Psoas muscle (tissue), 8 donors: ENCODE measurements around the gene TEKT4. TPM values are rescaled to one million over a fixed set of nuclear protein-coding genes. Genes with fewer than 3 reads are reported as not detected.

ENCODE experiments used
- ATAC-seq, 4 donors: fragments of 200-7000 bp; cut with Tn5 transposase; one replicate each; pipeline ENCODE4 v1.9.1; 2020; ENCODE audit warnings: moderate library complexity in 3 of 4, mild to moderate bottlenecking in 2 of 4
- DNase-seq, 2 donors: peaks; one replicate each; pipeline ENCODE4 v3.0.0-alpha.2; 2020
- H3K27ac ChIP-seq: fragments of 200-600 bp; one replicate; pipeline ENCODE4 v1.8.0; 2022
- H3K27me3 ChIP-seq, 3 donors: fragments of 200-600 bp in 1 of 3; one replicate each; pipeline versions ENCODE4 v1.6.1 to v1.8.0; 2013 to 2022; ENCODE audit warnings: low read length in 2 of 3, mild to moderate bottlenecking in 2 of 3, moderate library complexity in 1 of 3; ENCODE audit not compliant: insufficient read depth in 3 of 3
- H3K36me3 ChIP-seq, 2 donors: fragments of 200-600 bp in 1 of 2; one replicate each; pipeline versions ENCODE4 v1.6.1 to v1.8.0; 2013 to 2022; ENCODE audit warnings: low read depth in 1 of 2, mild to moderate bottlenecking in 1 of 2, moderate library complexity in 1 of 2; ENCODE audit not compliant: insufficient read depth in 1 of 2
- H3K4me1 ChIP-seq: fragments of 200-600 bp; one replicate; pipeline ENCODE4 v1.8.0; 2022
- H3K4me3 ChIP-seq: fragments of 200-600 bp; one replicate; pipeline ENCODE4 v1.8.0; 2022; ENCODE audit warnings: mild to moderate bottlenecking
- H3K9me3 ChIP-seq: fragments of 200-600 bp; one replicate; pipeline ENCODE4 v1.8.0; 2022
- WGBS, 3 donors: extraction: QIAGEN DNeasy Blood & Tissue Kit; methylation state at CpG; one replicate each; pipeline versions ENCODE4 v1.1.6 to v1.1.7; 2013; 5-methylcytosine and 5-hydroxymethylcytosine counted together
- intact Hi-C, 2 donors: fragments of 100-400 bp; cut with DNase I; formaldehyde crosslinking; loops; one replicate each; pipeline versions ENCODE4 v1.11.0 to v1.14.2; 2022
- polyA plus RNA-seq, 3 donors: library from polyadenylated mRNA; stranded (reverse); fragments of 200-250 nt; gene quantifications; one replicate each; pipeline ENCODE4 v1.2.3, GENCODE V29; 2013
- total RNA-seq, 4 donors: library from RNA; stranded (reverse); fragmentation: NEBNext Ultra II Directional in 2 of 4; extraction: Animal tissue kit (Norgen Biotek cat#: 25700) in 2 of 4; gene quantifications; one replicate each; pipeline versions ENCODE4 v1.2.1 to v1.2.4, GENCODE V29; 2021 to 2023
- TF ChIP-seq, protein P1 (sequence below): fragments of 200-600 bp; IDR thresholded peaks from one replicate; pipeline ENCODE4 v1.8.0; 2022; ENCODE audit warnings: antibody characterized with exemption
- donor health status: healthy with polysubstance abuse.
- donor health status: DM: no; HTN: no; CAD: no; lungs with moderate emphysema.
- donor health status: Bipolar disorder and iron deficiency.
- donor health status: healthy.
- donor health status: DM: yes; HTN: yes; CAD: no.
- donor health status: DM: no; HTN: no; CAD: no.
- donor health status: DM: no; HTN: no; CAD: no.
- donor health status: DM: yes; HTN: yes; CAD: no.

Gene TEKT4
- total and polyA plus RNA-seq, 7 donors = 0.14 to 0.19 (median 0.17) TPM; not detected in 4

DNA sequence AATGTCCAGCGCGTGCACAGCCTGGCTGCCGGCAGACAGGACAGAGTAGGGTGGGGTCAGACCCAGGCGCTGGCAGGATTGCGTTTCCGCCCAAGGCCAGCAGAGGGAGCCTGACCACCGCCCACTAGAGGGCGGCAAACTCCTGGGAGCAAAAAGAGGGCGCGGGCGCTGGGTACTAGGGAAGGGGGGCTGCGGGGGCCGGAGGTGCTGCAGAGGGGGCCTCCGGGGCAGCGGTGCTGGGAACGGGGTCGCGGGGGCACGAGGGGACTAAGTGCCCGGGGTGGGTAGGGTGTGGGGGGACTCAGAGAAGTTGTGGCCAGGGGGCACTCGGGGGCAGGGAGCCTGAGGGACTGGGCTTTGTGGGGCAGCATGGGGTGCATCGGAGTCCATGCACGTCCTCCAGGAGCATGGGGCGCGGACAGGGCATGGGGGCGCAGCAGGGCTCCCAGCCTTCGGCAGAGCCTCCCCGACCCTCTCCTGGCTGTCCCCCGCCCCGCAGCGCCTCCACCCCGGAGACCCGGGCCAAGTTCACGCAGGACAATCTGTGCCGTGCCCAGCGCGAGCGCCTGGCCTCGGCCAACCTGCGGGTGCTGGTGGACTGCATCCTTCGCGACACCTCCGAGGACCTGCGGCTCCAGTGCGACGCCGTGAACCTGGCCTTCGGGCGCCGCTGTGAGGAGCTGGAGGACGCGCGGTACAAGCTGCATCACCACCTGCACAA is 3.2 kb downstream of the TEKT4 start:
- TF ChIP-seq, protein P1, sequence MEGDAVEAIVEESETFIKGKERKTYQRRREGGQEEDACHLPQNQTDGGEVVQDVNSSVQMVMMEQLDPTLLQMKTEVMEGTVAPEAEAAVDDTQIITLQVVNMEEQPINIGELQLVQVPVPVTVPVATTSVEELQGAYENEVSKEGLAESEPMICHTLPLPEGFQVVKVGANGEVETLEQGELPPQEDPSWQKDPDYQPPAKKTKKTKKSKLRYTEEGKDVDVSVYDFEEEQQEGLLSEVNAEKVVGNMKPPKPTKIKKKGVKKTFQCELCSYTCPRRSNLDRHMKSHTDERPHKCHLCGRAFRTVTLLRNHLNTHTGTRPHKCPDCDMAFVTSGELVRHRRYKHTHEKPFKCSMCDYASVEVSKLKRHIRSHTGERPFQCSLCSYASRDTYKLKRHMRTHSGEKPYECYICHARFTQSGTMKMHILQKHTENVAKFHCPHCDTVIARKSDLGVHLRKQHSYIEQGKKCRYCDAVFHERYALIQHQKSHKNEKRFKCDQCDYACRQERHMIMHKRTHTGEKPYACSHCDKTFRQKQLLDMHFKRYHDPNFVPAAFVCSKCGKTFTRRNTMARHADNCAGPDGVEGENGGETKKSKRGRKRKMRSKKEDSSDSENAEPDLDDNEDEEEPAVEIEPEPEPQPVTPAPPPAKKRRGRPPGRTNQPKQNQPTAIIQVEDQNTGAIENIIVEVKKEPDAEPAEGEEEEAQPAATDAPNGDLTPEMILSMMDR = peak; percentile 43
- Histone ChIP-seq H3K36me3 (no peaks in the 10 kb centered on the region), H3K4me1 (no peaks in the 10 kb centered on the region), H3K27me3 (peaks cover 0 to 32% (median 7%) of the 10 kb centered on the region in 3 donors), H3K27ac (no peak overlapping the region), H3K4me3 (no peak overlapping the region), H3K9me3 (no peaks in the 10 kb centered on the region)
- no peak for DNase-seq
- 32 to 35% (median 35%) methylated on average over 40 to 53 of the region's 53 CpGs for WGBS, 3 donors
- peak in 3 of 4 donors; percentile 46 to 71 (median 60) for ATAC-seq
- intact Hi-C loops = no loop called here

DNA sequence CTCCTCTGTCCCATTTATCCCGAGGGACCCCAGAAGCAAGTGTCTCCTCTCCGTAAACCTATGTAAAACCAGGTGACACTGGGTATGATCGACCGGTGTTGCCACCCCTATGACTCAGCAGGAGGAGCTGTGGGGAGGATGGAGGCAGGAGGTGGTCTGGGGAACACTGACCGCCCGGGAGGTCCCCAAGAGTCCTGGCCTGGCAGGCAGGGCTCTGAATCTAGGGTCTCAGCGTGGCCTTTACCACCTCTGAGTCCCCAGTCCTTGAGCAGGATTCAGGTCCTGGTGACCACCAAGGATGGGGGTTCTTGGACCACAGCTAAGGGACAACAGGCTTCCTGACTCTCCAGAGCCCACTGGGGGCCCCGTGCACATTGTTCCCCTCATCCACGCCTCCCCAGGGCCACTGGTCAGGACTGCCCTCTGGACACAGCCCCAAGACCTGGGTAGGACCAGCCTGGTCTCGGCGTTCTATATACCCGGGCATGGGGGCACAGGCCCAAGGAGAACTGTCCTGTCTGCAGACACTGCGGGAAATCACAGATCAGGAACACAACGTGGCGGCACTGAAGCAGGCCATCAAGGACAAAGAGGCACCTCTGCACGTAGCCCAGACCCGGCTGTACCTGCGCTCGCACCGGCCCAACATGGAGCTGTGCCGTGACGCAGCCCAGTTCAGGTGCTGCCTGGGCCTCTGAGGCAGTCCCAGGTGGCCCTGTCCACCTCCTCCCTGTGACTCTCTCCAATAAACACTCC is 4.0 kb downstream of the TEKT4 start:
- intact Hi-C loops = no loop called here
- DNase-seq (no peak), ATAC-seq (no peak)
- WGBS, 3 donors = 87 to 90% (median 88%) methylated on average over 16 to 22 of the region's 22 CpGs
- no peaks in the 10 kb centered on the region for H3K36me3 ChIP-seq
- no peaks in the 10 kb centered on the region for H3K4me1 ChIP-seq
- no peaks in the 10 kb centered on the region for H3K9me3 ChIP-seq
- H3K27me3 ChIP-seq = peaks cover 0 to 32% (median 7%) of the 10 kb centered on the region in 3 donors
- TF ChIP-seq, protein P1 = no peak
- H3K27ac ChIP-seq = no peak overlapping the region
- no peak overlapping the region for H3K4me3 ChIP-seq

DNA sequence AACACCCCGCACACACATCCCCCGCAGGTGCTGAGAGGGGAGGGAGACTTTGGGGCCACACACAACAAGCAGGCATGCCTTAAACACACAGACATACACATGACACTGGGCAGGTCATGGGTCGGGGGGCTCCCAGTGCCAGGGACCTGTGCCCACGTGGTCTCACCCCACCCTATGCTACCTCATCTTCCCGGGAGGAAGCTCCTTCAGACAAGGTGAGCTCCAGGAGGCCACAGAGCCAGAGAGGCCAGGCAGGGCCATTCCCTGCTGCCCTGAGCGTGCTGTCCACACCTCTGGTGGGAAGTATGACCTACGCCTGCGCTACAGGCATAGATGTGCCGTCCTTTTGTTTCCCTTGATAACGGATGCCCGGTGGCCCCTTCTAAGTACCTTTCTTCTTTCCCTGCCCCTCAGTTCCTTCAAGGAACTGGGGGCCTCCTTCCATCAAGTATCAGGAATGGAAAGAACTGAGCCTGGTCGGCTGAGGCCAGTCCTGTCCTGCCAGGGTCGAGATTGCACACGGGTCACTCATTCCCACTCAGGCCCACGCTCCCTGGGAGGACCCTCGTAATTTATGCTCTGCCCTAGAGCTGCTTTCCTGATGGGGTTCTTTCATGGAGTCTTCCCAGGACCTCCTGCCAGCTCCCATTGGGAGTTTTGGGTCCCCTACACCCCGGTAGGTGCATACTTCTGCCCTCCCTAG is 4.7 kb downstream of the TEKT4 start:
- no peak for ATAC-seq

DNA sequence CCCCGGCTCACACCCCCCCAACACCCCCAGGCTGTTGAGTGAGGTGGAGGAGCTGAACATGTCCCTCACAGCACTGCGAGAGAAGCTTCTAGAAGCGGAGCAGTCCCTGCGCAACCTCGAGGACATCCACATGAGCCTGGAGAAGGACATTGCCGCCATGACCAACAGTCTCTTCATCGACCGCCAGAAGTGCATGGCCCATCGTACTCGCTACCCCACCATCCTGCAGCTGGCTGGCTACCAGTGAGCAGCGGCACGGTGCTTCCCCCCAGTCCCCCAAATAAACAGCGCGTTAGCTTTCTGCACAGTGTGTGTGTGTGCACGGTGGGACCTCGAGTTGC is 5.3 kb downstream of the TEKT4 start:
- TF ChIP-seq, protein P1 = no peak
- 82 to 84% (median 83%) methylated on average over 16 of the region's 16 CpGs for WGBS, 3 donors

More for the DNA sequence above, 4.7 kb downstream of the TEKT4 start:
- WGBS, 3 donors = 72 to 73% (median 72%) methylated on average over 15 to 17 of the region's 17 CpGs
- no peak for DNase-seq
- Histone ChIP-seq H3K27me3 (peaks cover 0 to 25% (median 7%) of the 10 kb centered on the region in 3 donors), H3K36me3 (no peaks in the 10 kb centered on the region), H3K27ac (no peak overlapping the region), H3K4me1 (no peaks in the 10 kb centered on the region), H3K9me3 (no peaks in the 10 kb centered on the region), H3K4me3 (no peak overlapping the region)
- TF ChIP-seq, protein P1 = no peak
- intact Hi-C loops = no loop called here

More for the DNA sequence above, 5.3 kb downstream of the TEKT4 start:
- no peaks in the 10 kb centered on the region for H3K36me3 ChIP-seq
- no peak for DNase-seq
- no peak overlapping the region for H3K27ac ChIP-seq
- intact Hi-C loops = no loop called here
- peaks cover 0 to 21% (median 4%) of the 10 kb centered on the region in 3 donors for H3K27me3 ChIP-seq
- no peaks in the 10 kb centered on the region for H3K9me3 ChIP-seq
- ATAC-seq = no peak
- no peaks in the 10 kb centered on the region for H3K4me1 ChIP-seq
- H3K4me3 ChIP-seq = no peak overlapping the region
